Mesenteric fat pad (tissue), 1 donor: ENCODE measurements around the gene APH1A. TPM values are rescaled to one million over a fixed set of nuclear protein-coding genes. Genes with fewer than 3 reads are reported as not detected.
"Not testable (repeated sequence)": the region's sequence is repeated elsewhere in the genome, so short reads cannot be mapped to it uniquely, and the experiment has no call there.

Experiments used
- DNase-seq: peaks from one replicate; pipeline ENCODE4 v3.0.0-alpha.2; 2020; ENCODE audit warnings: low spot score
- long read RNA-seq: library from polyadenylated mRNA; unstranded; transcript quantifications from one replicate; pipeline ENCODE4 v2.0.0, GENCODE V29; 2020
- total RNA-seq: library from RNA; stranded (reverse); fragmentation: NEBNext Ultra II Directional; extraction: Animal tissue kit (Norgen Biotek cat#: 25700); gene quantifications from one replicate; pipeline ENCODE4 v1.2.1, GENCODE V29; 2021
- donor health status: DM: yes; HTN: yes; CAD: no.

The APH1A gene
- total RNA-seq = 89.2 TPM
- long read RNA-seq, transcript APH1A-203 (7 exons, 1,713 nt) = minor isoform, 13 of 31 reads
- long read RNA-seq, transcript APH1A-202 (6 exons, 2,353 nt) = major isoform, 14 of 31 reads
- long read RNA-seq, partial matches to known transcripts = 0 of 31 reads
- long read RNA-seq, other reads (novel, unspliced or antisense) = 3 of 31 reads

DNA sequence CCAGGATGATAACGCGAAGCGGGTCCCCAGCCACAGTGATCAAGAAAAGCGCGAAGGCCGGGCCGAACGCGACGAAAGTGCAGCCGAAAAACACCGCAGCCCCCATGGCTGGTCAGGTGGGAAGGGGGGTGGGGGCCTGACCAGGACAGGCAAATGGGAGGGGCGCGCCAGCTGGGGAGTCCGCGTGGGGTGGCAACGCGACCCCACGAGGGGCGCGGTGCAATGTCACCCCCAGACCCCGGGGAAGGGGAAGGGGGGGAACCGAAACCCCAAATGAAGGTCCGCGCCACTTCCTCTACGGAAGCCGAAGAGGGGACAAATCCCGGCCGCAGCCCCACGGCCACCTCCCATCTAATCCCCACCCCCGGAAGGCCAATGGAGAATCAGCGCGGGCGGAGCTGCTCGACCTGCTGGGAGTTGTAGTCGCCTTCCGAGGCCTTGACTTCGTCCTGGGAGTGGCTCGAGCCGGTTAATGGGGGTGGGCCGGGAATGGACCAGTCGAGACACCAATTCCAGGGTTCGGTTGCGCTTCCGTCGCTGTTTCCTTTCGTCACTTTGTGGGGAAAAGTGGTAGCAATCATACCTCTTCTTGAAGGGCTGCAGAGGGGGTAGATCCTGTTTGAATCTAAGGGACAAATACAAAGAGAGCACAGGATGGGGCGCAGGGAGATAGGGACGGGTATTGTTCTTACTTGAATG lies at the start of gene APH1A:
Gene APH1A, minus strand, starts transcription at position 312 of the 699 bp plus-strand sequence. Its CDS starts 206 bp downstream, at position 106.
- peak; percentile 99 for DNase-seq

DNA sequence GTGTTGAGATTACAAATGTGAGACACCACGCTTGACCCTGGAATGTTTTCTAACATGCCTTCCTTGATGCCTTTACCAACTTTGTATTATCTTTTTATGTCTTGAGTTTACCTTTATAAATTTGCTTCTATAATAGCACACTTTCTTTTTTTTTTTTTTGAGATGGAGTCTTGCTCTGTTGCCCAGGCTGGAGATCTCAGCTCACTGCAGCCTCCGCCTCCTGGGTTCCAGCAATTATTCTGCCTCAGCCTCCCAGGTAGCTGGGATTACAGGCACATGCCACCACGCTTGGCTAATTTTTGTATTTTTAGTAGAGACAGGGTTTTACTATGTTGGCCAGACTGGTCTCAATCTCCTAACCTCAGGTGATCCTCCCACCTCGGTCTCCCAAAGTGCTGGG lies 45.9 kb upstream of the APH1A start:
- DNase-seq = not testable (repeated sequence)

DNA sequence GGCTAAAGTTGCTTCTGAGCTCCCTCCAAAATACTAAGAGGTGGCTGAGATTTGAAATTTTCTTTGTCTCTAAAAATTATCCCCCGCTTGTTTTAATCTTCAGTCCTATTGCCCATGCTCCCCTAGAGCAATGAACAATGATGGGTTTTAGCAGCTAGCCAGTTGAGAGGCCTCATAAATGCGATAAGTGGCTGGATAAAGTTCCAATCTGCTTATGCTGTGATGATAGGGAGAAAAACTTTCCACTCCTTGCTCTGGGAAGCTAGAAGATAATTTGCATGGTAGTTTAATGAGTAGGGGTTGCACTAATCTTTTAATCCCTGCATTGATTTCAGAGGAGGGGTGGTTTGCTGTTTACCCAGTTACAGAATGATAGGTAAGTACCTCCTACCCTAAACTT lies 42.9 kb upstream of the APH1A start:
- DNase-seq = no peak

DNA sequence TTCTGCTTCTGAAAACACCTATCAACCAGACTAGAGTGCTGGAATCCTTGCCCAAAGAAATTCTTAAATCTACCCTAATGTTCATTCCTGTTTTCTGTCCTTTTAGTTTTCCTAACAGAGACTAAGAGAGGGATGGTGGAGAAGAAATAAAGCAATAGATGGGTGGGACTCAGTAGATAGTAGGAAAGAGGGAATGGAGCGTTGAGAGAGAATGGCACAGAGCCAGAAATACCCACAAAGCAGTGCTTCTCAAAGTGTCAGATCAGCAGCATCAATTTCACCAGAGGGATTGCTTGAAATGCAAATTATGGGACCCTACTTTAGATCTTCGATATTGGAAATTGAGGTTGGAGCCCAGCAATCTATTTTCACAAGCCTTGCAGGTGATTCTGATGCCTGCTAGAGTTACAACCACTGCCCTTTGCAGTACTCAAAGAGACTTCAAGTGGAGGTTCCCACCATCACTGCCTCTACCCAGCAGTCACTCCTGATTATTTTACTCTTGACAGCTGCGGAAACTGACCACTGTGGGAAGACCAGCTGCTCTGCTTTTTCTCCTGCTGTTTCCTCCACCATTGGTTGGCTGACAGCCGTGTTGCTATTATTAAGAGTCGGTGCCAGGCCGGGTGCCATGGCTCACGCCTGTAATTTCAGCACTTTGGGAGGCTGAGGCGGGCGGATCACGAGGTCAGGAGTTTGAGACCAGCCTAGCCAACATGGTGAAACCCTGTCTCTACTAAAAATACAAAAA lies 41.1 kb upstream of the APH1A start:
- peak; percentile 20 for DNase-seq

DNA sequence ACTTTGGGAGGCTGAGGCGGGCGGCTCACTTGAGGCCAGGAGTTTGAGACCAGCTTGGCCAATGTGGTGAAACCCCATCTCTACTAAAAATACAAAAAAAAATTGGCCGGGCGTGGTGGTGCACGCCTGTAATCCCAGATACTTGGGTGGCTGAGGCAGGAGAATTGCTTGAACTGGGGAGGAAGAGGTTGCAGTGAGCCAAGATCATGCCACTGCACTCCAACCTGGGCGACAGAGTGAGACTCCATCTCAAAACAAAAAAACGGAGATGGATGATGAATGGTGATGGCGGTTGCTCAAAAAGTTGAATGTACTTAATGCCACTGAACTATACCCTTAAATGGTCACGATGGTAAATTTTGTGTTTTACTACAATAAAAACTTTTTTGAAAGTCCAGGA lies 39.8 kb upstream of the APH1A start:
- not testable (repeated sequence) for DNase-seq

DNA sequence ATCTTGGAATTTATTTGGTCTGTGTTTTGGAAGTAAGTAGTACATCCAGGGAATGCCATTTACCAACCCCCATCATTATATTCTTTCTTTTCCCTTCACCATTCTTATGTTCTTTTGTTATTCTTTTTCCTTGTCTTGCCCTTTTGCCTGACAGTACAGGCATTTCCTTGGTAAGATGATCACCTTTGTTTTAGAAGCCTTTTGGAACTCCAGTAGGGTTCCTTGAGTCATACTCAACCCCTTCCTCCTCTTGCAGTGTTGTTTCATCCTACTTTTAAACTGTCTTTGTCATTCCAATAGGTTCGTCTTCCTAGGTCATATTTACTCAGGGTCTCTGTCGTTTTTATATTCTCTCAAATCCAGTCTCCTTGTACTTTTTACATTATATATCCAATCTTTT lies 34.1 kb upstream of the APH1A start:
- DNase-seq = no peak

DNA sequence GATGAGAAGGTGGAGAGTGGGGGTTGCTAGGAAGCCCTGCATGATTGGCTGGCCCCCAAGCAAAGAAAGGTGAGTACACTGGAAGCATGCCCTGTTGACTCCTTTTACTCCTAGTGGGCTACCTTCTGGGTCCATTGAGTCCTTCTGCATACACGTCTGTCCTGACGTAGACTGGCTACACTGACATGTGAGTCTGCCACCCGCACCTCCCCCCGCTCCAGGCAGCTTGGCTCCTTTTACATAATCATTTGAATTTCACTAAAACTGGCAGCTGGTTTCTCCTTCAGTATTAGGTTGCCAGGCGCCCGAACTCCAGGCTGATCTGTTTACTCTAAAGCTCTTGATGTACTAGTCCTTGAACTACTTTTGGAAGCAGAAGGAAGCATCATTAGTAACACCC lies 33.5 kb upstream of the APH1A start:
- DNase-seq = no peak

DNA sequence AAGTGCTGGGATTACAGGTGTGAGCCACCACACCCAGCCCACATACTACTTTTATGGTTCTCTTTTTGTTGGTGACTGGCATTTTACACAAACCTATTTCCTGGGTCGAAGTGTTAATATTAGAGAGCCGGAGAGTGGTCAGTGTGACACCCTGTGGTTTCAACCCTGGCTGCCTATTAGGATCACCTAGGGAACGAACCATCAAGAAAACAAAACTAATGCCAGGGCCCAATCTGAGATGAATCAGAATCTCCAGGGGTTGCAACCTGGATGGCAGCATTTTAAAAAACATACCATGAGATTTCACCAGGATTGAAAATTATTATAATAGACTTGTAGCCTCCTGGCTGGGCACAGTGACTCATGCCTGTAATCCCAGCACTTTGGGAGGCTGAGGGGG lies 30.9 kb upstream of the APH1A start:
- DNase-seq = no peak

DNA sequence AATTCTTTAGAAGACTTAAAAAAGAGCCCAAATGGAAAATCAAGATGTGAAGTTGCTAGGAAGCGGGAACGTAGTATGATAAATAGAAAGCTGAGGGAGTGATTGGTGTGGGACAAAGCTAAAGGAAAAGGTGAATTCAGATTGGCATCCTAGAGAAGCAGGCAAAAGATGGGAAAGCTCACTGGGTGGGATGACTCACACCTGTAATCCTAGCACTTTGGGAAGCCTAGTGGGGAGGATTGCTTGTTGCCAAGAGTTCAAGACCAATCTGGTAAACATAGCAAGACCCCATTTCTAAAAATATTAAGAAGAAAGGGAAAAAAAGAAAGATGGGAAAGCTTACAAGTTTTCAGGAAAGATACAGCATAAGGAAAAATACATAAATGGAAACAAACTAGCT lies 26.7 kb upstream of the APH1A start:
- DNase-seq = no peak

DNA sequence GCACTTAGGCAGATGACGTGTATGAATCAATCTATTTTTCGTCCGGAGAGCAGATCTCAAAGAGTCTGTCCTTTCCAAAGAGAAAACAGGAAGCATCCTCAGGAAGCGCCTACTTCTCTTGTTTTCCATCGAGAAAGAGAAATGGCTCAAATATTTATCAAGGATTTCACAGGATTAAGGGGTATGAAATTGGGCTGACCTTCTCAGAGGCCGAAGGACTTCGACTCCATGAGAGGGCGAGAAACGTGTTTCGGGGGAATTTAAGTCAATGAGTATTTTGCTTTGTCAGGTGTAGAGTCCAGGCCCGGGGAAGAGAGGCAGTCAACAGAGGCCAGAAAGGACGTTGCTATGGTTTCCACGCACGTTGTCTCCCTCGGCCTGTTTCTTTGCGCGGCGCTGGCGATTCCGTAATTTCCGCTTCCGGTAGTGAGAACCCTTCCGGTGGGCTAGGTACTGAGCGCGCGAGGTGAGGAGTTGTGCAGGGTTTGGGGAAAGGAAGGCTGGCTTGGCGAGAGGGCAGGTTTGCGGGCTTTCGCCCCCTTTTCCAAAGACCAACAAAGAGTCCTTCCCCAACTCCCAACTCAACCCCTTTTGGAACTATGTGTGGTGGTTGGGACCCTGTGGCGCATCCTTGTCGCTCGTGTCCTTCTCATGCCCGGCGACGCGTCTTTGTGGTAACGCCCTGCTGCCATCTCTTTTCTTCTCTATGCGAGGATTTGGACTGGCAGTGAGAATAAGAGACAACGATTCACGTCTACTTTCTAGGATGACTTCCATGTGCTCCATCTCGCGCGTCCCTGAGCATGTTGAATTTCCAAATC lies 24.8 kb upstream of the APH1A start, which contains the start of gene MRPS21:
Gene MRPS21, plus strand, starts transcription at position 429 of the 821 bp plus-strand sequence. CDS start 506 bp downstream, outside the sequence.
- peak; percentile 94 for DNase-seq

DNA sequence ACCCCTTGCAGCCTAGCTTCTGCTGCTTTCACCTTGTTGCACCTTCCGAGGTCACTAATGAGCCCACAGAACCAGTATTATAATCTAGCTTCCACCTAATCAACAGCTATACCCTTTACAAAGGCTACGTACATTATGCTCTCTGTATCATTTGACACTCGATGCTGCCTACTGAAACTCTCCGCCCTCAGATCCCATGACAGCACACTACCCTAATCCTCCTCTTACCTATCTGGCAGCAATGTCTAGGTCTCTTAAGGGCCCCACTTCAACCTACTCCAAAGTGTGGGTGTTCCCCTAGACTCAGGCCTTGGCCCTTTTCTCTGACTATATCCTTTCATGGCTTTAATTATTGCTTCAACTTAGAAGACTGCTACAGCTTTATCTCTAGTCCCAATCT lies 20.0 kb upstream of the APH1A start:
- no peak for DNase-seq

DNA sequence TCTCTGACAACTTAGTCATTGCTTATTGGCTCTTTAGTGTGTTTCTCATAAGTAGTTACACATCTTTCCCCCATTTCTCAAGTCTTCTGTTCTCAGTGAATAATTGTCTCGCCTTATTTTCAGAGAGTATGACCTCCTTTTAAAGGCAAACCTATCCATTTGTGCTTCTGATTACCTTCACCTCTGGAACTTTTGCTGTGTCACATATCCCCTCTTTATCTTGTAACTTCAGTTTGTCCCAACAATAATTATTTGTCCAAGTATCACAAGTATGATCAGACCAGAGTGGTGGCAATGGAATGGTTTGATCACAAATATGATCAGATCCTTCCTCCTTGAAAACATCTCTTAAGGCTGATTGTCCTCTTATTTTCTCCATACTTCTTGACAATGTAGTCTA lies 19.6 kb upstream of the APH1A start:
- DNase-seq = no peak

DNA sequence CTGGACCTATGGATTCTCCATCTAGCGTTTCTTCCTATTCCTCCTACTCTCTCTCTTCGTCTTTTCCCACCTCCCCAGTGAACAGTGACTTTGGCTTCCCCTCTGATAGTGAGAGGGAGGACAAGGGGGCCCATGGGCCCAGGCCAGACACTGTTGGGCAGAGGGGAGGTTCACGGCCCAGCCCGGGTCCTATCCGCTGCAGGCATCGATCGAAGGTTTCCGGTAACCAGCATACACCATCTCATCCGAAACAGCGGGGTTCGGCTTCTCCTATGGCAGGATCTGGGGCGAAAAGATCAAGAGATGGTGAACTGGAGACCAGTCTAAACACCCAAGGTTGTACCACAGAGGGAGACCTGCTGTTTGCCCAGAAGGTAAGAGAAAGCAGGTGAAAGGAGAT lies 14.4 kb upstream of the APH1A start:
- no peak for DNase-seq

DNA sequence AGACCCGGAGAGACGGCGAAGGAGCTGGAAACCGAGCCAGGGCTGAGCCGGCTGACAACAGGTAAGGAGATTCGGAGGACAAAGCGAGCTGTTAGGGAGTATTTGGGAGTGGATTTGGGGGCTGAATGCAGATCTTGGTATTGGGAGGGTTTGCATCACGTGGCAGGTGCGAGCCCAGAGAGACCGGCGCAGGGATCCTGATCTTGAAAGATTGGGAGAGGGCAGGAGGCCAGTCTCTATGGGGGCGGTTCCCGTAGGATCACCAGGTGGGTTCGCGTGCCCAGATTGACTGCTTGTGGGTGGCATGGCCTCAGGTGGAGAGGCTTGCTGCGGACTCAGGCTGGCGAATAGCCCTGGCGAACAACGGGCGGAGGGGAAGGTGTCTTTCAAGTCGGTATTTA lies 13.7 kb upstream of the APH1A start:
- no peak for DNase-seq

DNA sequence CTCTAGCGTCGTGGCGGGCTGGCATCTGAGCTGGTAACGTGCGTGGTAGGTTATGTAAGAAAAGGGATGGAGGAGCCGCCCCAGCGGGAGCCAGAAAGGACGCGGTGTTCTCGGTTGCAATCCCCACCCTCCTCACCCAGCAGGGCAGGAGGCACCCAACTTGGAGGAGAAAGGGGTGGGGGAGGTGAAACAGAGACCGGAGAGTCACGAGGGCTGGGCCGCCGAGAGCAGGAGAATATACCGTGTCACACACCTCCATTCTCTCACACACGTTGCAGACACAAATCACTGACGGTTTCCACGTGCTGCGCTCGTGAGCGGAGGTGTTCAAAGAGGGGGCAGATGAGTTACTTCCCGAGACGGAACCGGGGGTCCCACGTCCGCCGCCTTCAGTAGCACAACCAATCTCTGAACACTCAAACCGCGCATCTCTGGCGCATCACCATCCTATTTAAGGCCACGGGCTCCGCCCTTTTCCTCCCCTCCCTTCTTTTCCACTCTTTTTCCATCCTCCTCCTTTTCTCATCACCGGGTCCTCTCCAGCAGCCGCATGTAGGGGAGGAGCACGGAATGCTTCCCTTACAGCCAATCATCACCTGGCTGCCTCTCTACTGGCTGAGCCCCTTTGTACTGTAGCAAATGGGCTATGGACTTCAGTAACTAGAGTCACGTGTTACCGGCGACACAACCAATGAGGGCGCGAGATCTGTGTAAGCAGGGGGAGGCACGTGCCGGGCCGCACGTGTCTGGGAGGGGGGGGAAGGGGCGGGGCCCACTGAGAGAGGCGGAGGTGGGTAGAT lies 13.1 kb upstream of the APH1A start, which contains the start of gene CIART:
Gene CIART, plus strand, starts transcription at position 797 of the 800 bp plus-strand sequence. CDS start 714 bp downstream, outside the sequence.
- peak; percentile 93 for DNase-seq

DNA sequence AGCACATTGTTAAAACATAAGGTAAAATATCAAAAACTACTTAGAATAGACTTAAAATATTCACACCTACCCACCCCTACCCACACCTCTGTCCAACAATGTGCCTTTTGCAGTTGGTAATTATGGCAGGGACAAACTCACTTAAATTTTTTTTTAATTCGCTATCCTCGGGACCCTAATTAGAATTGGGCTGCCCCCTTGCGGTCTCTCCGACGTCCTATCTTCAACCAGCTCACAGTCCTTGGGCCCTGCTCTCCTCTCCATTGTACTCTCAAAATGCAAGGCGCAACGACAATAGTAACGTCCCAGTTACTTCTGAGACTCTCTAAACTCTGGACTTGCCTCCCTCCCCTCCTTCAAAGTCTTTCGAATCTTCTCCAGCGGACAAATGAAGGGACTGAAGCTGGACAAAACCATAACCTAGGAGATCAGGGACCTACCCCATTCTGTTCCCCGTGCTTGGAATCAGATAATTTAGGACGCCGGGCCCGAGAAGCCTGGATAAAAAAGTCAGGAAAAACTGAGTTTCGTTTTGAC lies 12.5 kb upstream of the APH1A start:
- DNase-seq = no peak

DNA sequence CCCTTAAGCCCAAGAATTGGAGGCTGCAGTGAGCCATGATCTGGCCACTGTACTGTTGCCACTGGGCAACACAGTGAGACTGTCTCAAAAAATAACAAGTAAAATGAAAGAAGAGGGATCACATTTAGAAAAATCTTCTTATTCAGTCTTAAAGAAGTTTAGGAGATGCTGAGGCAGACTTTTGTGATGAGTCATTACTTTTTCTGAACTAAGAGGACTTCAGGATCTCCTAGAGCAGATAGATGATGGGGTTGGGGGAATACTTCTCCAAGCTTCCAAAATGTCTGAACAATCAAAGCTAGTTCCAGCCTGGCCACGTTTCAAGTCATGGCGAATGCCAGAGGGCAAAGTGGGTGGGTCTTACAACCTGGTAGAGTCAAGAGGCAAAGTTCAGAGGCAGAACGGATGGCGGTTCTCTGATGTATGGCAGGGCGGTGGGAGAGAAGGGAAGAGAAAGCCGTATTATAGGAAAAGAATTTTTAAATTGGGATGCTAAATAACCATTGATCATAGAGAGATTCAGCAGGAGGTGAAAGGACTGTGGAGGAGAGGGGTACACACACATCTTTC lies 11.4 kb upstream of the APH1A start:
- DNase-seq = no peak

DNA sequence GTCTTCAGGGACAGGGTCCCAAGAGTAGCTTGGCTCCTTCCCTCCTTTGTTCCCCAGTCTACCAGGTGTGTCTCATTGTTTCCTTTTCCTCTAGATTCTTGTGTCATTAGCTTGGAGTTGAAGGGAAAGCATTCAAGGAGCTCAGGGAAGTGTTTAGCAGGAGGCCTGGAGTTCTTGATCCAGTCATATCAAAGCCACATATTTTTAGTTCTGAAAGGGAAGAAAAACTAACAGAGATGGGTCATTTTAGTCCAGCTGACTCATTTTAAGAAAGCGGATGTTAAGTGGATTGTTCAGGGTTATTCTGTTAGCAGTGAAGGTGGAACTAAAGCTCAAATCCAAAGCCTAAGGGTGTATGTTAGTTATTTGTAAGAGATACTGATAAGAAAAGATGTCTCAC lies 4.5 kb upstream of the APH1A start:
- no peak for DNase-seq

DNA sequence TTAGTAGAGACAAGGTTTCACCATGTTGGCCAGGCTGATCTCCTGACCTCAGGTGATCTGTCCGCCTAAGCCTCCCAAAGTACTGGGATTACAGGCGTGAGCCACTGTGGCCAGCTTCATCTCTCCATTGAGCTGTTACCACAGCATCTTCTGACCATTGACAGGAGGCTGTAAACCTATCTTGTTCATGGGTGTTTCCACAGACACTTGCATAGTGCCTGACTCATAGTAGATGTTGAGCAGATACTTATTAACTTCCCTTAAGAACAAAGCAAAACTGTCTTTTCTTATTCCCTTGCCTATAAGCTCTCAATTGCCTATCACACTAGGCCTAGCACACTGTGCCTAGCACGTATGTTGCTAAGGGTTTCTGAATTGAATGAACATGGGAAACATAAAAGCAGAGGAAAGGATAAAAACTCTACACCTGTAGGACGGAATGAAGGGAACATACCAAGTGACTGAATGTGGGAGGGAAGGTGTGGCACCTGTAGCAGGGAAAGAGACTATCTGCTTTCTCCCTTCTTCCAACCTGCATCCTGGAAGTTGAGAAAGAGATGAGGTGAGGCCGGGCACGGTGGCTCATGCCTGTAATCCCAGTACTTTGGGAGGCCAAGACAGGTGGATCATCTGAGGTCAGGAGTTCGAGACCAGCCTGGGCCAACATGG lies 2.6 kb upstream of the APH1A start:
- DNase-seq = no peak
